GM19468 (cell line): ENCODE measurements around the gene PKNOX1.
"Not testable (repeated sequence)": the region's sequence is repeated elsewhere in the genome, so short reads cannot be mapped to it uniquely, and the experiment has no call there.

ENCODE experiments used
- ATAC-seq: cut with Tn5 transposase; IDR thresholded peaks from one replicate; pipeline ENCODE4 v1.9.1; 2021; ENCODE audit warnings: mild to moderate bottlenecking, moderate library complexity, moderate number of reproducible peaks; ENCODE audit not compliant: unreplicated experiment; ENCODE audit errors: extremely low read depth

Gene PKNOX1

GRCh38 chr21:42981214-42981523 is 6.8 kb downstream of the PKNOX1 start:
- no peak for ATAC-seq

DNA sequence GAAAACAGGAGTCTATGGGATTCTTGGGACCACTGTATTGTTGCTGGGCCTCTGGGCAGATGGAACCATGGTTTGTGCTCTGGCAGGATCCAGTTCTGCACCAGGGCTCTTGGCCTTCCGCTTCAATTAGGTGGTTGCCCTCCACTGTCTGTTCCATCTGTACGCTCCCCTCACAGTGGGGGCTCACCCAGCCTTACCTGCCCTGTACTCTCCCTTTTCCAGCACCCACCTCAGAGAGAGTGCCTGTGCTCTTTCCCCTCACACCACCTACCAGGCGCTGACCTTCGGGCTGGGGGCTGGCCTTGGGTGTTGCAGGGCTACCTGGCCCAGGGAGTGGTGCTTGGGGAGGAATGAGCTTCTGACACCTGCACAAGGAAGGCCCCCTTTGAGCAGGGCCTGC is 7.5 kb downstream of the PKNOX1 start:
- ATAC-seq = no peak

DNA sequence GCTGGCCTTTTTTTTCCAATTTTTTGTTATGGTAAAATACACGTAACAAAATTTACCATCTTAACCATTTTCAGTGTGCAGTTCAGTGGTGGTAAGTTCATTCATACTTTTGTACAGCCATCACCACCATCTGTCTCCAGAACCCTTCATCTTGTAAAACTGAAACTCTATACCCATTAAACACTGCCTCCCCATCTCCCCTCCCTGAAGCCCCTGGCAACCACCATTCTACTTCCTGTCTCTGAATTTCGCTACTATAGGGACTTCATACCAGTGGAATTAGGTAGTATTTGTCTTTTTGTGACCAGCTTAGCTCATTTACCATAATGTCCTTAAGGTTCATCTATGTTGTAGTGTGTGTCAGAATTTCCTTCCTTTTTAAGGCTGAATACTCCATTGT is 8.7 kb downstream of the PKNOX1 start:
- no peak for ATAC-seq

GRCh38 chr21:42983869-42984268 is 9.5 kb downstream of the PKNOX1 start:
- no peak for ATAC-seq

DNA sequence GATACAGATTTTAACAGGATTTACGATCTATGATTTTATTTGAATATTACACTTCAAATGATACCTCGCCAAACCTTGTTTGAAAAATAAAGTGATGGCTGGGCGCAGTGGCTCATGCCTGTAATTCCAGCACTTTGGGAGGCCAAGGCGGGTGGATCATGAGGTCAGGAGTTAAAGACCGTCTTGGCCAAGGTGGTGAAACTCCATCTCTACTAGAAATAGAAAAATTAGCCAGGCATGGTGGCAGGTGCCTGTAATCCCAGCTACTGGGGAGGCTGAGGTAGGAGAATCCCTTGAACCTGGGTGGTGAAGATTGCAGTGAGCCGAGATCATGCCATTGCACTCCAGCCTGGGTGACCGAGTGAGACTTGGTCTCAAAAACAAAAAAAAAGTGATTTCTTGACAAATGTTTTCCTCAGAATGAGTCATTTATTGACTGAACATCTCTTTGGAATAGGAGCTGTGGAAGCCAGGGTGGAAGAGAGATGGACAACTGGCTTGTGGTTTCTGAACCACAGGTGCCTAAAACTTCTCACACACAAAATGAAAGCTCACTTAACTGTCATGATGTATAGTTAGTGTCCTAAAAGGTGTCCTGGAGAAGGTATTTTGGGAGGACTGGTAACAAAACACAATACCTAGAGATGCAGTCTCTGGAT is 11.9 kb downstream of the PKNOX1 start:
- no peak for ATAC-seq

GRCh38 chr21:42988236-42988965 is 14.0 kb downstream of the PKNOX1 start:
- no peak for ATAC-seq

DNA sequence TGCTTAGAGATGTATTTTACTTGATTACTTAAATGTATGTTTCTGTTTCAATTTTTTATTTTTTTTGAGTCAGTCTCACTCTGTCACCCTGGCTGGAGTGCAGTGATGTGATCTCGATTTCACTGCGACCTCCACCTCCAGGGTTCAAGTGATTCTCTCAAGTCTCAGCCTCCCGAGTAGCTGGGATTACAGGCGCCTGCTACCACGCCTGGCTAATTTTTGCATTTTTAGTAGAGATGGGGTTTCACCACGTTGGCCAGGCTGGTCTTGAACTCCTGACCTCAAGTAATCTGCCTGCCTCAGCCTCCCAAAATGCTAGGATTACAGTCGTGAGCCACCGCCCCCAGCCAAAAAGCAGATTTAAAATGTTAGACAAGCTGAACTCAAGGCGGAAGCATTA is 15.0 kb downstream of the PKNOX1 start:
- not testable (repeated sequence) for ATAC-seq

GRCh38 chr21:42989816-42990650 is 15.7 kb downstream of the PKNOX1 start:
- ATAC-seq = no peak

GRCh38 chr21:42991992-42992740 is 17.8 kb downstream of the PKNOX1 start:
- ATAC-seq = no peak

GRCh38 chr21:42993051-42993712 is 18.8 kb downstream of the PKNOX1 start:
- ATAC-seq = no peak

GRCh38 chr21:42997053-42997452 is 22.7 kb downstream of the PKNOX1 start:
- ATAC-seq = no peak

DNA sequence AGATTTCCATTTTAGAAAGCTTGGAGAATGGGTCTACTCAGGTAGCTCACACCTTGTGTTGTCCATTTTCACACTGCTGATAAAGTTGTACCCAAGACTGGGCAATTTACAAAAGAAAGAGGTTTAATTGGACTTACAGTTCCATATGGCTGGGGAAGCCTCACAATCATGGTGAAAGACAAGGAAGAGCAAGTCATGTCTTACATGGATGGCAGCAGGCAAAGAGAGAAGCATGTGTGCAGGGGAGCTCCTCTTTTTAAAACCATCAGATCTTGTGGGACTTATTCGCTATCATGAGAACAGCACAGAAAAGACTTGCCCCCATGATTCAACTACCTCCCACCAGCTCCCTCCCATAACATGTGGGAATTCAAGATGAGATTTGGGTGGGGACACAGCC is 23.6 kb downstream of the PKNOX1 start:
- ATAC-seq = not testable (repeated sequence)

GRCh38 chr21:42999152-42999551 is 24.8 kb downstream of the PKNOX1 start:
- ATAC-seq = not testable (repeated sequence)

DNA sequence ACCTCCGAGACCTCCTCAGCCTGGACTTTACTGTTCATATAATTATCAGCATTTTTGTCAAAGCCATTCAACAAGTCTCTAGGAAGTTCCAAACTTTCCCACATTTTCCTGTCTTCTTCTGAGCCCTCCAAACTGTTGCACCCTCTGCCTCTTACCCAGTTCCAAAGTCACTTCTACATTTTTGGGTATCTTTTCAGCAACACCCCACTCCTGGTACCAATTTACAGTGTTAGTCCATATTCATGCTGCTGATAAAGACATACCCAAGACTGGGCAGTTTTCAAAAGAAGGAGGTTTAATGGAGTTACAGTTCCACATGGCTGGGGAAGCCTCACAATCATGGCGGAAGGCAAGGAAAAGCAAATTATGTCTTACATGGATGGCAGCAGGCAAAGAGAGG is 25.7 kb downstream of the PKNOX1 start:
- not testable (repeated sequence) for ATAC-seq

DNA sequence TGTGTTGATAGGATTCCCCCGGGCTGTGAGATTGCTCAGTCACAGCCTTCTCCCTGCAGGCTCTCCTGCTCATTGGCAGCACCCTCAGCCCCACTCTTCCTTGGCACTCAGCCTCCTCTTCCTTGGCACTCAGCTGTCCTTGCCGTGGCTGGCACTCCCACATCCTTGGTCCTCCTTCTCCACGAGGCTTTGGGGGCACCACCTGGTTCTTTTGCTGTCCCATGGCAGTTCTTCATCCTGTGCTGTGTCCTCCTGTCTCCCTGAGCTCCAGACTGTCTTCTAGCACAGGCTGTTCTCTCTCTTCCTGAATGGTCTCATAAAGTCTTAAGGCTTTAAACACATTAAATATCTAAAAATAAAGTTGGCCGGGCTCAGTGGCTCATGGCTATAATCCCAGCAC is 27.0 kb downstream of the PKNOX1 start:
- ATAC-seq = no peak

- no peak for ATAC-seq
These were observed 30.6 kb downstream of the PKNOX1 start for GRCh38 chr21:43004926-43005325.

- no peak for ATAC-seq
These were observed 31.3 kb downstream of the PKNOX1 start for GRCh38 chr21:43005635-43006034.

DNA sequence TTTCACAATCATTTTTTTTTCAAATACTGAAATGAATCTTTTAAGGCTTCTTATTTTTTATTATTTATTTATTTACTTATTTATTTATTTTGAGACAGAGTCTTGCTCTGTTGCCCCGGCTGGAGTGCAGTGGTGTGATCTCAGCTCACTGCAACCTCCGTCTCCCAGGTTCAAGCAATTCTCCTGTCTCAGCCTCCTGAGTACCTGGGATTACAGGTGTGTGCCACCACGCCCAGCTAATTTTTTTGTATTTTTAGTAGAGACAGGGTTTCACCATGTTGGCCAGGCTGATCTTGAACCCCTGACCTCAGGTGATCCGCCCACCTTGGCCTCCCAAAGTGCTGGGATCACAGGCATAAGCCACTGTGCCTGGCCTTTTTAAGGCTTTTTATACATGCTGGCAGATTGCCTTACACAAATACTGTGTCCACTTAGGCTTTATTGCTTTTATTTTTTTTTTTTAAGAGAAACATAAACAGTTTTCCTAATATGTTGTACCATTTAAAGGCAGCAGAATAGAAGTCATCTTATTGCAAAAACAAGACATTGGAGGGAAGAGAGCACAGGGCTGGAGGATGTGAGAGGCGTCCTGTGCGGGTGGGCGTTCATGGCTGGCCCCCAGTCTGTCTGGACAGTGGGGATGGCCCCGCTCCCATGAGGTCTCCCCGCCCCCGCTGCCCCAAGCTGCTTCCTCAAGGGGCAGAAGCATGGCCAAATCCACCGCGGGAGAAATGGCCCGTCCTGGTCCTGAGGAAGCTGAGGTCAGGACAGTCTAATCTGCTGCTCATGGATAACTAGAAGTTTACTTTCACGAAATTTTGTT is 31.9 kb downstream of the PKNOX1 start:
- not testable (repeated sequence) for ATAC-seq

GRCh38 chr21:43006874-43007208 is 32.5 kb downstream of the PKNOX1 start:
- no peak for ATAC-seq
